NCI-H2081 (cell line): Measurements from ENCODE around the gene KCNMA1.

Source experiments
- DNase-seq, 2 experiments: peaks; one replicate each; lab custom pipeline; 2025; lab: John Stamatoyannopoulos, UW

The KCNMA1 gene

DNA sequence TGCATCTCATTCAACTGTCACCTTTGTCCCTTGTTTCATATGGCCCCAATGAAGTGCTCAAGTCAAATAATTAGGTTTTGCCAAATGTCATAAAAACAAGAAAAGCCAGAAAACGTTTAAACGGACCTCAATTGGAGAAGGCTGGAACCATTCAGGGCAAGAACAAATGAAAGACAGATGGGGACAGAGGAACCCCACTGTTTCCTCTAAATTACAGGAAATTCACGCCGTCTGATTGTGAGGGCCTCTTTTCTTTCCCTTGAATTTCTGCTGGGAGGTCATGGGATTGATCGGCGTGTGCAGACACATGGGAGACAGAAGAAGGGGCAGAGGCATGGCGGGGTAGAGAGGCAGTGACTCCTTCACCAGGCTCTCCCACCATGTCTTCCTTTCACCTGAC is 656.4 kb downstream of the KCNMA1 start:
- DNase-seq: peak; percentile 33 to 59

GRCh38 chr10:76977901-76978300 is 659.7 kb downstream of the KCNMA1 start:
- no peak for DNase-seq

DNA sequence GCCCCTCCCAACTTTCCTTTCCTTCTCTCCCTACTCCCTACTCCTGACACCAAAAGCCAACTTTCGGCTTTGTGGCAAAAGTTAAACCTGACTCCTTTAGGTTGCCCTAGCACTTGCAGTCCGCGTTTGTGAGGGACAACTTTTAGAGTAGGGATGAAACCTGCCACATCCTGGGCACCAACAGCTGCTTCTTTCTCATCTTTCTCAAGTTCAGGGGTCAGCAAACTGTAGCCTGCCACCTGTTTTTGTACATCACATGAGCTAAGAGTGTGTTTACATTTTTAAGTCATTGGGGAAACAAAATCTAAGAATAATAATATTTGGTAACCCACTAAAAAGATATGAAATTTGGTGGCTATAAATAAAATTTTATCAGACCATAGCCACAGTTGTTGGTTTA is 660.6 kb downstream of the KCNMA1 start:
- no peak for DNase-seq

- no peak for DNase-seq
These were observed 661.5 kb downstream of the KCNMA1 start for GRCh38 chr10:76976142-76976541.

DNA sequence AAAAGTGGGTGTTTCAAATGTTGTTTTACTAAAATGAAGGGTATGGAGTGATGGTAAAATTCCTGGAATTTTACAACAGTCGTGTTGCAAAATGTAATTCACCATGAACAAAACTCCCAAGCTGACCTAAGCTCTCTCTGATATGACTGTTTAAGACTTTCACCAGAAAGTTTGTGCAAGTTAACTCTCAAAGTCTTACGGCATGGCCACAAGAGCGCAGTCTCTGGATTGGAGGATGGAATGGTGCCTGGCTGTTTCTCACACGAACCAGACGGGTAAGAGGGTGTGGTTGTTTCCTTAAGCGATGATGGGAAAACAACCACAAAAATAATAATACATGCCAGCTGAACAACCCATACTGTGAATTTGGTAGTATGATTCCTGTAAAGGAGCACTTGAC is 662.5 kb downstream of the KCNMA1 start:
- DNase-seq: no peak

- DNase-seq: no peak
These were observed 663.5 kb downstream of the KCNMA1 start for GRCh38 chr10:76974017-76974691.

DNA sequence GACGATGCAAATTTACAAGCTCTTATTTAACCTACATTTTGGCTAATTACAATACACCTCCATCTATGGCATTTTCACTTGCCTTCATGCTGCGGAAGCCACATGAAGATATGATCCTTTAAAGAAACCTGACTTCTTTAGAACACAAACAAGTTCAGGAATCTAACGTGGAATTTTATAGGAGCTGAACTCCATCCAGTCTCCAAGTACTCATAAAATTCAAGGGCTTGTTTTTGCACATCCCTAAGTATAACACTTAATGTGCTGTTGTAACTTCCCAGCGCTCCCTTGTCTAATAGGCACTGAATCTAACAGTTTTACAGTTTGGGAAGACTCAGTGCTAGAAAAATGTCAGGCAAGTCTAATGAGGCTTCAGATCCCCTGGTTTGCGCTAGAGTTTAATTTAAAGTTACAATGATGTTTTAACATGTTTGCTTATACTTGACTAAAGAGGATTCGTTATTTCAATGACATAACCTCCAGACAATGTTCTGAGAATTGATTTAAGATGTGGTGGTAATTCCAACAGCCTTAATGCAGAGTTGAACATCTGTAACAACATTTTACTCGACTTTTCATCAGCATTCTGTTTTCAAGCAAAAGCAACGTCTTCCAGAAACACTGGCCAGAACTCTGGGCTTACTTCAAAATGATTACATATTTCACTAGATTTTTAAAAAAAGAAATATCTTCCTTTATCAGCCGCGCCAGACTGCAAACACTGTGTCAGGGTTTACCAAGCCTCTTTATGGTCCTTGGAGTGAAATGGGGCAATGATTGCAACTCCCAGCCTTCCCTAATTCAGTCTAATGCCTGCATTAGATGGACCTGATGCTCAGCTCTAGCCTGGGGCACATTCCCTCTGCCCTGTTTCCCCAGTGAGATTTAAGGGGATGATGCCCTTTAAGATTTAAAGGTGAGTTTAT is 664.3 kb downstream of the KCNMA1 start:
- no peak for DNase-seq

GRCh38 chr10:76972541-76972940 is 665.1 kb downstream of the KCNMA1 start:
- no peak for DNase-seq

- DNase-seq: no peak
These were observed 665.9 kb downstream of the KCNMA1 start for GRCh38 chr10:76971547-76972170.

GRCh38 chr10:76970711-76971519 is 666.7 kb downstream of the KCNMA1 start:
- no peak for DNase-seq

DNA sequence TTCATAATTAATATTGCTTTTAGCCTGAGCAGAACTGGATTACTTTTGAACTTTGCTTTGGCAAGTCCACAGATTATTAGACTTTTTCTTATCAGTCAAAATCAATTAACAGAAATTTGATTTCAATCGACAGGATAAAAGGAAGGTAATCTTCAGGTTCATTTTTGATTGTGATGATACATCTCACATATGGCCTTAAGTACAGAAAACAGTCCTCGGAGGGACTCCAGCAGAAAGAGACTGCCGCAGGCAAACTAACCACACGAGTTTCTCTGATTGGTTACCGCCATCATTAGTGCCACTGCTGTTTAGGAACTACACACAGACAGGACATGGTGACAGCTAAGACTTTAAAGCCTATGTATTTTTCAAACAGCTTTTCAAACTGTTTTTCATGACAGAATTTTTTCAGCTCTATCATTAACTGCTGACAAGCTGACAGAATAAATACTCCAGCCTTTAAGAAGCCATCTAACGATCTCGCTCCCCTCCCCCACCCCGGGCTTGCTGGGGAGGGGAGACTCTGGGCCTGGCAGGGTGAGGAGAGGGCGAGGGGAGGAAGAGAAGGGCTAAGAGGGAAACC is 668.2 kb downstream of the KCNMA1 start:
- DNase-seq: no peak

DNA sequence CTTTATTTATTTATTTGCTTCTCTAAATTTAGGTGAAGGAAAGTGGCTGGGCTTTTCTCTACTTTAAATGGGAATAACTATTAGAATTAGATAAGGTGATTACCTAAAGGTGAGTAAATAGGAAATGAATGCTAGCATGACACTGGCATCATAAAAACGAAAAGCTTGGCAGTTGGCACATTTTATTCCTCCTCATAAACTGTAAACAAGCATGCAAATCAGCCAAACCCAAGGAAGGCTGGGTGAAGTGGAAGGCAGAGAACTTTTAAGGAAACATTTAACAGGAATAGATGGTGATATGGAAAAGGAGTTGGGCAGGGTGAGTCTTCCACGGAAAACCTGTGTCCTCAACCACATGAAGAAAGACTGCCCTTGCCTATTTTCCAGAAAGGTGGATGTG is 669.1 kb downstream of the KCNMA1 start:
- DNase-seq: no peak

GRCh38 chr10:76962851-76963250 is 674.8 kb downstream of the KCNMA1 start:
- no peak for DNase-seq

DNA sequence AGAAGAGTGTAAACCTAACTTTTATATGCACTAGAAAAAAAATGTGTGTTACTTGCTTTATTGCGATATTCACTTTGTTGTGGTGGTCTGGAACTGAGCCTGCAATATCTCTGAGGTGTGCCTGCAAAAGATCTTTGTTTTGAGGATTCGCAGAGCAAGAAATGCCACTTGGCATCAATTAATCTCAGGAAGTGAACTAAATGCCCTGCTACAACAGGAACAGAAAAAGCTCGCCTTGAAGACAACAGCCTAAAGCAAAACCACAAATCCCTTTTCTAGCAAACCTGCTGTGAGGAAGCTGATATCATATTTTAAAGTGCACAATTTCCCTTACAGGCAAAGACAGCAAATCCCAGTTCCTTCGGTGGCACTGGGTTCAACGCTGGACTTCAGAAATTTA is 675.8 kb downstream of the KCNMA1 start:
- no peak for DNase-seq

DNA sequence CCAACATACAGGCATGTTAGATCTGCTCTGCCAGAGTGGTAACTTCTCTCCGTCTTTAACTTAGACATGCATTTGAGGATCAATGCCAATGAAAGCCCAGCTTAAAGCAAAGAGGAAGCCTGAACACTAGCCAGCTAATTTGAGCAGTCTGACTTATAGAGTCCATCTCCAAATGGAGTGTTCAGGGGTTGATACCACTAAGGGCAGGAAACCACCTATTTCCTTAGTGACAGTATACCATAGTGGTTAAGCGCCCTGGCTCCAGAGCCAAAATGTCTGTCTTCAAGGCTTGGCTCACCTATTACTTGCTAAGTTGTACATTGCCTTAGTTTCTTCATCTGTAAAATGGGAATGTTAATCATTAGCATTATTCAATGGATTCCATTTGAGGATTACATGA is 678.5 kb downstream of the KCNMA1 start:
- no peak for DNase-seq

GRCh38 chr10:76954838-76955237 is 682.8 kb downstream of the KCNMA1 start:
- no peak for DNase-seq

DNA sequence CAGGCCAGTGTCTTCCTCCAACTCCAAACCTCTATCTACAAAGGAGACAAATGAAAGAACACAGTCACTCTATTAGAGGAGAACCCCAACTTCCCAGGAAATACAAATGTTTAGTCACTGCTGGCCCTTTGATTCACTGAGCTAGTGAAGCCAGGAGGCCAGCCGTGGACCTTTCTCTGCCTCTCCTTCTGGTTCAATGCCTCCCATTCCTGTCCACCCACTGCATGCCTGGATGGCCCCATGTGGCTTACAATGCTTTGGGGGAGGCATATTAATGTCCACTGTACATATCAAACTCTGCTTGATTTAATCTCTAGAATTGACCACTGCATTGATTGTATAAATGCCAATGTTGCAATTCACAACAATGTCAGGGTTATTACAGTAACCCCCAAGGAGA is 687.3 kb downstream of the KCNMA1 start:
- DNase-seq: no peak

GRCh38 chr10:76946270-76946669 is 691.3 kb downstream of the KCNMA1 start:
- DNase-seq: no peak

DNA sequence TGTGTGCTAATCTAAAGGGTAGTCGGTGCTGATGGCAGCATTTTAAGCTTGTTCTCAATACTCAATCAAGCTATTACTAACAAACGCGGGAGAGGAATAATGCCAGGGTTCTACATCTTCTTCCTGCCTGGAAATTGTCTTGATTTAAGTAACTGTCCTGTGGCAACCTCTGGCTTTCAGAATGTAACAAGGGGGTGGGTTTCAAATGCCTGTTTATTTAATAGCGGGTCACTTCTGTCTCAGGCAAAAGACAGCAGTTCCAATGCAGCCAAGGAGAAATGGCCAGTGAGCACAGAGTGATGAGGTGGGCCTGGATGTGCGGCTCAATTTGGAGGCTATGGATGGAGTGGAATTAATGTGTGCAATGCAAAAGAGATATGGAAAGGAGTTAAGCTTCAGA is 692.4 kb downstream of the KCNMA1 start:
- DNase-seq: no peak

- DNase-seq: no peak
These were observed 693.0 kb downstream of the KCNMA1 start for GRCh38 chr10:76944640-76945039.

DNA sequence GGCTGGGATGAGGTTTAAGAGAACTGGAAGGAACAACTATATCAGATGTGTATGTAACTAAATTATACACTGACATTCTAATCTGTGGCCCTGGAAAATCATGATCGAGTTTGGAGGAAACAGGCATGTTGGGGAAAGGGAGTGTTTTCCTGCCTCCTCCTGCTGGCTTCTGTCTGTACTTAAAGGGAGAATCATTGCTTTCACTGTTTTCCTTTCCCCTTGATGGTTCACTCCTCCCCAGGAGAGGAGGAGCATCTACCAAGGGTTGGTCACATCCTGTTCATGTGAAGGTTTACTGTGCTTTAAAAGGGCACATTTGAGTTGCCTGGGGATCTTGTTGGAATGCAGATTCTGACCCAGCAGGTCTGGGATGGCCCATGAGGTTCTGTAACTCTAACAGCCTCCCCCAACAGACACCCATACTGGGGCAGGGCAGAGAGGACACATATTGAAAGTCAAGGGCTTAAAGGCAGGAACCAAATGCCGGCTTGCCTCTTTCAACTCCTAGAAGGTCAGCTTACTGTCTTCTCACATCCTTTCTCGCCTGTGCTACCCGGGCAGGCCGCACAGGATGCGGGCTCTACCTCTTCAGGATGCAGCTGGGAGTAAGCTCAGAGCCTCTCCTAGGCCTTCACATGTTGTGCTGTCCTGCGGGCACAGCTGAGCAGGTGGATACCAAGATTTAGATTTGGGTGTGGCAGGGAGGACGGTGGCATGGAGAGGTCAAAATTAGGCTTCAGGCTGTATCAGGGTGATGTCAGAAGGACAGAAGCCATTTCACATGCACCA is 694.8 kb downstream of the KCNMA1 start:
- no peak for DNase-seq
